HG03432 (cell line): Measurements from ENCODE around the gene IRF3.
A peak's percentile ranks its signal among the peaks of the same experiment; 100 is the strongest.

Source experiments
- ATAC-seq: cut with Tn5 transposase; IDR thresholded peaks from one replicate; pipeline ENCODE4 v1.9.1; 2021; ENCODE audit warnings: mild to moderate bottlenecking, moderate library complexity; ENCODE audit not compliant: unreplicated experiment

IRF3 gene, protein sequence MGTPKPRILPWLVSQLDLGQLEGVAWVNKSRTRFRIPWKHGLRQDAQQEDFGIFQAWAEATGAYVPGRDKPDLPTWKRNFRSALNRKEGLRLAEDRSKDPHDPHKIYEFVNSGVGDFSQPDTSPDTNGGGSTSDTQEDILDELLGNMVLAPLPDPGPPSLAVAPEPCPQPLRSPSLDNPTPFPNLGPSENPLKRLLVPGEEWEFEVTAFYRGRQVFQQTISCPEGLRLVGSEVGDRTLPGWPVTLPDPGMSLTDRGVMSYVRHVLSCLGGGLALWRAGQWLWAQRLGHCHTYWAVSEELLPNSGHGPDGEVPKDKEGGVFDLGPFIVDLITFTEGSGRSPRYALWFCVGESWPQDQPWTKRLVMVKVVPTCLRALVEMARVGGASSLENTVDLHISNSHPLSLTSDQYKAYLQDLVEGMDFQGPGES

DNA sequence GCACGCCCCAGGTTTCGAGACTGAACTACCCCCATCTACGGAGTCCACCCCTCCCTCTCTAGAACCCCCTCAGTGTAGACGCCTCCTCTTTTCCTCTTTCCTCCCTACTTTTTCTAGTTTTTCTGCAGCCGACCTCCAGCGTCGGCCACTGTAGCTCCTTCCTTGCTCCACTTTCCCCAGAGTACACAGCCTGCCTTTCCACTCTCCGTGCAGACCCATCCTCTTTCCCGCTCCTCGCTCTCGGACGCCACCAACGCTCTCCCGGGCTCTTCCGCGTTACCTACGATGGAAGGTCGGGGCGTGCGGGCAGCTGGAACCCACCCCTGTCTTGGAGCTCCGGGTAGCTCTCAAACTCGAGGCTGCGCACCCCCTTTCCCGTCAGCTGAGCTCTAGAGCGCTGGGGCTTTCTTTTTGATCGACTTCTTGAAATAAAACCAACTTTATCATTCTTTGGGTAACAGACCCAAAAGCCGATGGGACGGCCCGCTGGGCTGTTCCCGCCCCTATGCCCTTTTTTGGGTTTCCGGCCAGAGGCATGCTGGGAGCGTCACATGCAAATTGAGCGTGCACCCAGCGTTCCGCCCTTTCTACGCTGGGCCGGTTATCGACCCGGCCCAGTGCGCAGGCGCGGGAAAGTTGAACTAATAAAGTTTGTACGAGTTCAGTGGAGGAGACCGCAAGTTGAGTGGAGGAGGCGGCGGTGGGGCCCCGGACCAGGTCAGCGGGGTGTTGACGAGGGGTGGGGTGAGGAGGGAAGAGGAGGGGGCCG lies at the start of gene IRF3, which contains the start of gene BCL2L12:
Gene IRF3 (minus strand): TSS at position 507 of the 769 bp plus-strand sequence. CDS start 1,019 bp downstream, outside the sequence.
Gene BCL2L12 (plus strand): TSS at position 583 of the 769 bp plus-strand sequence. CDS start 760 bp downstream, outside the sequence.
- peak; percentile 71 for ATAC-seq

DNA sequence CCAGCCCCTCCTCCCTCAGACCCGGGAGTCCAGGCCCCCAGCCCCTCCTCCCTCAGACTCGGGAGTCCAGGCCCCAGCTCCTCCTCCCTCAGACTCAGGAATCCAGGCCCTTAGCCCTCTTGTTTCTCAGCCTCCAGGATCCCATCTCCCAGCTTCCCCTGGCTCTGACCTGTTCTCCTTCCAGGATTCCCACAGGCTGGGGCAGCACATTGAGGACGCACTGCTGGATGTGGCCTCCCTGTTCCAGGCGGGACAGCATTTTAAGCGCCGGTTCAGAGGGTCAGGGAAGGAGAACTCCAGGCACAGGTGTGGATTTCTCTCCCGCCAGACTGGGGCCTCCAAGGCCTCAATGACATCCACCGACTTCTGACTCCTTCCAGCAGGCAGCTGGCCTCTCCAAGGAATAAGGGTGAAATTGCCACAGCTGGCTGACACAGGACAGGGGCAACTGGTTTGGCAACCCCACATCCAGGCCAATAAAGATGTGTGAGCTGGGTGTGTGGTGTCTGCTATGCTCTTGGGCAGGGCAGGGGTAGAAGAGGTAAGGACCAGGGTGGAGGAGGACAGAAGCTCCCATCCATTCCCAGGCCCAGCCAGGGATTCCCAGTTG lies 47.7 kb upstream of the IRF3 start:
- ATAC-seq, result no peak

DNA sequence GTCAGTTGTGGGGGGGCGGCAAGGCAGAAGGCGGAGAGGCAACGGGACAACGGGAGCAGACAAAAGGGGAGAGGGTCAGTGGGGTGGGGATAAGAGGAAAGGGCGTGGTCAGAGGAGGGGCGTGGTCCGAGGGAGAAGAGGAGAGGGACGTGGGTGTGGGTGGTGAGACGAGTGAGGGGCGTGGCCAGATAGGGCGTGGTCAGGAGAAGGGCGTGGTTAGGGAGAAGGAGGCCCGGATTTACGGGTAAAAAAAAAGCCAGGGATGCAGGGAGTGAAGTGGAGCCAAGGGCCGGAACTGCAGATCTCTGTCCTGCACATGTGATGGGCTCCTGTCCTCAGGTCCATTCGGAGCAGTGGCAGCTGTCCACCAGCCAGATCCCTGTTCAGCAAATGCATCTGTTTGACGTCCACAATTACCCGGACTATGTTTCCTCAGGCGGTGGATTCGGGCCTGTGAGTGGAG lies 46.8 kb upstream of the IRF3 start:
- ATAC-seq, result no peak

DNA sequence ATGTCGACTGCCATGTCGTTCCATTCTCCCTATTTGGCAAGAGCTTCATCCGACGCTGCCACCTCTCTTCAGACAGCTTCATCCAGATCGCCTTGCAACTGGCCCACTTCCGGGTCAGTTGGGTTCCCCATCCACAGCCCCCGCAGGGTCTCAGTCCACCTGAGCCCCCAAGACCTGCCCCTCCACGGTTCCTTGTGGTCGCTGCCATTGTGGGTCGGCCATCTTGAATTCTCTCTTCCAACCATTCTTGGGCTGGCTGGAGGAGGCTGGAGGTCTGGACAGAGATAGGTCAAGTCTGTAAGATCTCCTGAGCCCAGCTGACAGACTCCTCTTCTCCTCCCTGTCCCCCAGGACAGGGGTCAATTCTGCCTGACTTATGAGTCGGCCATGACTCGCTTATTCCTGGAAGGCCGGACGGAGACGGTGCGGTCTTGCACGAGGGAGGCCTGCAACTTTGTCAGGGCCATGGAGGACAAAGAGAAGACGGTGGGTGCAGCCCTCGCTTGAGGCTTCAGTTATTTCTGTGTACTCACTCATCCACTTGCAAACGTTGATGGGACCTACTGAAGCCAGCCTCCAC lies 44.8 kb upstream of the IRF3 start:
- ATAC-seq, result no peak

DNA sequence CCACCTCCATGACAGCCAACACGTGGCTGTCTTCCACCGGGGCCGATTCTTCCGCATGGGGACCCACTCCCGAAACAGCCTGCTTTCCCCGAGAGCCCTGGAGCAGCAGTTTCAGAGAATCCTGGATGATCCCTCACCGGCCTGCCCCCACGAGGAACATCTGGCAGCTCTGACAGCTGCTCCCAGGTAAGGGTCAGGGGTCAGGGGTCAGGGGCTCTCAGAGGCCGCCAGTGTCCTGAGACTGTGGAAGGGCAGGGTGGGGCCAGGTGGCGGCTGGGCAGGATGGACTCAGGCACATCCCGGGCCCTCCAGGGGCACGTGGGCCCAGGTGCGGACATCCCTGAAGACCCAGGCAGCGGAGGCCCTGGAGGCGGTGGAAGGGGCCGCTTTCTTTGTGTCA lies 40.3 kb upstream of the IRF3 start:
- no peak for ATAC-seq

DNA sequence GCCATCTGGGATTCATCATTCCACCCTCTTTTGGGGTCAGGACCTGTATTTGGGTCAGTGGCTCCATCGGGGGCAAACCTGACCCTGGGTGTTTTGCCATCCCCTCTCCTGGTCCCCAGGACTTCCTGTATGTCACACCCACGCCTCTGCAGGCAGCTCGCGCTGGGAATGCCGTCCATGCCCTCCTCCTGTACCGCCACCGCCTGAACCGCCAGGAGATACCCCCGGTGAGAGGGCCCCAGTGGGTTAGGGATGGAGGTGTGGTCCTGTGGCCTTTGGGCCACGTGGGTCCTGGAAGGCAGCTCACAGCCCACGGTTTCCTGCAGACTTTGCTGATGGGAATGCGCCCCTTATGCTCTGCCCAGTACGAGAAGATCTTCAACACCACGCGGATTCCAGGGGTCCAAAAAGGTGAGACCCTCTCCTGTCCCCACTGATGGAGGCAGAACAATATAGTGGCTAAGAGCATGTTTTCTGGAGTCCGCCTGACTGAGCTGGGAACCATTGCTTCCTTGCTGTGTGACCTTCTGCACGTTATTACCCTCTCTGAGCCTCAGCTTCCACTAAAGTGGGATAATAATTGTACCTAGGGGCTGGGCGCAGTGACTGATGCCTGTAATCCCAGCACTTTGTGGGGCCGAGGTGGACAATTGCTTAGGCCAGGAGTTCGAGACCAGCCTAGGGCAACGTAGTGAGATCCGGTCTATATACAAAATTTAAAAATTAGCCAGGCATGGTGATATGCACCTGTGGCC lies 39.4 kb upstream of the IRF3 start:
- ATAC-seq, result no peak

DNA sequence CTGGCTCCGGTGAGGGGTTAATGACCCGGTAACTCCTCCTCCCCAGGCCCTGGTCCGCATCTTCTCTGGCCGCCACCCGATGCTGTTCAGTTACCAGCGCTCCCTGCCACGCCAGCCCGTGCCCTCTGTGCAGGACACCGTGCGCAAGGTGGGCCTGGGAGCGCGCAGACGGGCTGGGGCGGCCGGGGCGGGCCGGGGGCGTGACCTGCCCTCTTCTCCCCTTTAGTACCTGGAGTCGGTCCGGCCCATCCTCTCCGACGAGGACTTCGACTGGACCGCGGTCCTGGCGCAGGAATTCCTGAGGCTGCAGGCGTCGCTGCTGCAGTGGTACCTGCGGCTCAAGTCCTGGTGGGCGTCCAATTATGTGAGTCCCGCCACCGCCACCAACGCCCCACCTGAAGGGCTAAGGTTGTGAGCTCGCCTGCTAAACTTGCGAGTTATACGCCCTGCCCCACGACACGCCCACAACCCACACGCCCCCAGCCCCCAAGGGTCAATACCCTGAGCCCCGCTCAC lies 35.7 kb upstream of the IRF3 start:
- ATAC-seq, result no peak

DNA sequence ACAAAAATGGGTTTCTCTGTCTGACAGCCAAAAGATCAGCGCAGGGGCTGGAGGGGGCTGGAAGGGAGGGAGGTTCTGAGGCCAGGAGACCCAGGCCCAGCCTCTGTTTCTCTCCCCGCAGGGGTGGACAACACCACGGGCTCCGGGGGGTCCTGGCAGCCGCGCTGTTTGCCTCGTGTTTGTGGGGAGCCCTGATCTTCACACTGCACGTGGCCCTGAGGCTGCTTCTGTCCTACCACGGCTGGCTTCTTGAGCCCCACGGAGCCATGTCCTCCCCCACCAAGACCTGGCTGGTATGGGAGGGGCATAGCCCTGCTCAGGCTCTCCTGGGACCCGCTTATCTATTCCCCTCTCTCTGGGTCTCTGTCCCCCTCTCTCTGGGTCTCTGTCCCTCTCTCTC lies 34.9 kb upstream of the IRF3 start:
- ATAC-seq, result no peak

DNA sequence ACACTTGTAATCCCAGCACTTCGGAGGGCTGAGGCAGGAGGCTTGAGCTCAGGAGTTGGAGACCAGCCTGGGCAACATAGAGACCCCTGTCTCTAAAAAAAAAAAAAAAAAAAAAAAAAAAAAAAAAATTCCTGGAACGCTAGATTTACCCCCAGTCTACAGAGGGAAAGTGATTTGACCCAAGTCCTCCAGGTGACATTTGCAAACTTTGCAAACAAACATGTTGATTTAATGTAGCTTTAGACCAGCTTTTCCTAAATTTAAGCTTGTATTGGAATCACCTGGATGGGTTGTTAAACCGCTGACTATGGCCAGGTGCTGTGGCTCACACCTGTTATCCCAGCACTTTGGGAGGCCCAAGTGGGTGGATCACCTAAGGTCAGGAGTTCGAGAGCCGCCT lies 33.7 kb upstream of the IRF3 start:
- no peak for ATAC-seq

DNA sequence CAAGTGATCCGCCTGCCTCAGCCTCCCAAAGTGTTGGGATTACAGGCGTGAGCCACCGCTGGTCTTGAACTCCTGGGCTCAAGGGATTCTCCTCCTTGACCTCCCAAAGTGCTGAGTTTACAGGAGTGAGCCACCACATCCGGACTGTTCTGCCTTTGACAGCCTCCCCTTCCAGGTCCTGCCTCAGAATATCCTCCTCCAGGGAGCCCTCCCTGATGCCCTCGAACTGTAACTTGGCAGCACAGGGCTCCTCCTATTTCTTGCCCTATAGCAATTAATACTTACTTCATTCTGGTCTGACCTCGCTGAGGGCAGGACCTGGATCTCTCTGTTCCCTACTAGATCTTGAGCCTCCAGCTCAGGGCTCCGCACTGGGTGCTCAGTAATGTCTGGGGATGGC lies 31.2 kb upstream of the IRF3 start:
- no peak for ATAC-seq

DNA sequence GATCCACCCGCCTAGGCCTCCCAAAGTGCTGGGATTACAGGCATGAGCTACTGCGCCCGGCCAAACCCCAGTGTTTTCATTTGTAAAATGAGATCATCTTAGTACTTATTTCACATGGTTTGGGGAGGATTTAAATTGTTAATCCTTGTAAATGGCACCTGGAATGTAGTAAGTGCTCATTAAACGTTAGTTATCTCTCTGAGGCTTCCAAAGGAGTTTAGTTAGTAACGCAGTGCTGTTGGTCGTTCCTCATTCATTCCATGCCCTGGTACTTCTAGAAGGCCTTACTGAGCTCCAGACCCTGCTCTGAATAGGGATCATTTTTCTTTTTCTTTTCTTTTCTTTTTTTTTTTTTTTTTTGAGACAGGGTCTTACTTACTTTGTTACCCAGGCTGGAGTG lies 30.5 kb upstream of the IRF3 start:
- ATAC-seq, result no peak

DNA sequence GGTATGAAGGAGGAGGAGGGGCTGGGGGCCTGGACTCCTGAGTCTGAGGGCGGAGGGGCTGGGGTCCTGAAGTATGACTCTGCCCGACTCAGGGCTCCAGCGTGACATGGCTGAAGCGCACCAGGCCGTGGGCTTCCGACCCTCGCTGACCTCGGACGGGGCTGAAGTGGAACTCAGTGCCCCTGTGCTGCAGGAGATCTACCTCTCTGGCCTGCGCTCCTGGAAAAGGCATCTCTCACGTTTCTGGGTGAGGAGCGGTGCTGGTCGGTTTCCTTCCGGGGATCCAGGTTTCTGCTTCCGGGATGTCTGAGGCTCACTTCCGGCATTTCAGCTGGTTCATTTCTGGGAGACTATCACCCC lies 26.5 kb upstream of the IRF3 start:
- no peak for ATAC-seq

DNA sequence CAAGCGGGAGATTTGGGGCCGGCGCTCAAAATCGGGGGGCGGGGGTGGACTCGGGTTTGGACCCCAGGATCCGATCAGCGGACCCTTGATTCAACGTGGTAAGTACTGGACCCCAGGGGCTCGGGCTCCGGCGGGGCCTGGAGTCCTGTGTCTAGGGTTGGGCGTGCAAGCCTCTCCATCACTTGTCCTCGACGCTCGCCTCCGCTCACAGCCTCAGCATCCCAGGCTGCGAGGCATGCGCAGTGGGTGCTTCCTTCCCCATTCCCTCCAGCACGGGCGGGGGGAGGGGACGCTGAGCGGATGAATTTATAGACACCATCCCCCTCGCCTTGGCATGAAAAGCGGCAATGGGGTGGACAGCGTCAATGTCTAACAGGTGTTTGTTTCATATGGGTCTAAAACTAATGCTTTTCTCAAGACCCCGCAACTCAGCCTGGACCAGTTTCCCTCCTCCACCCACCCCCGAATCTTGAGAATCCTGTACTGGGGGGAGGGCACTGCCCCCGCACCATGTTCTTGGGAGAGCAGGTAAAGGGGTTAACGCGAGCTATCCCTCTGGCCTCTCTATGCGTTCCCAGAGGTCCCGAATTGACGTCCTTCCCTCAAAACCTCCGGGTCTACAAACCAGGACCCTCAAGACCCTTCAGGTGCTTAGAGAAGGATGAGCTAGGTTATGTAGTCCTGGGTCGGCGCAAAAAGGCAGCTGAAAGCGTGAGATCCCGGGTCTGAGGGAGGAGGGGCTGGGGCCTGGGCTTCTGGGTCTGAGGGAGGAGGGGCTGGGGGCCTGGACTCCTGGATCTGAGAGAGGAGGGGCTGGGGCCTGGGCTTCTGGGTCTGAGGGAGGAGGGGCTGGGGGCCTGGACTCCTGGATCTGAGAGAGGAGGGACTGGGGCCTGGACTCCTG lies 25.8 kb upstream of the IRF3 start:
- ATAC-seq, result no peak

DNA sequence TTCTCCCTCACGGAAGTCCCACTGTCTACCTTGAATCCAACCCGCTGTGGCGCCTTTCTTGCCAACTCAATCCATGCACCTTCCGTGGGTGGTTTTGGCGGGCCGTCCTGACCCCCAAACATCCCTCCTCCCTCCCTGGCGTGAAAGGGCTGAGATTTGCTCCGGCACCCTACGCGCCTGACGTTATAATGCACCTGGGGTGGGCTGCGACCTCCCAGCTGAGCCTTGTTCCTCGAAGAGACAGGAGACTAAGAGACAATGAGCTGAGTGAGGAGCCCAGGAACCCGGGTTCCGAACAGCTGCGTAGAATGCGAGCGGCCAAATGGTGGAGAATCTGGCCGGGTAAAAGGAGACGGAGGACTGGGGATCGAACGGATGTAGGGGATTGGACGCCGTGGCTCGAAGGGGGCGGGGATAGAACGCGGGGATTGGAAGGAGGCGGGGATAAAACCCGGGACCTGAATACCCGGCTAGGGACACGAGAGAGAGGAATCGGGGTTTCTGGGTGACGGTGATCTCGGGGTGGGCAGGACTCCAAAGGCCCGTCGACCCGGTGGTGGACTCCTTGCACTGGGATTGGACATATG lies 25.1 kb upstream of the IRF3 start, which contains the start of gene CPT1C:
Gene CPT1C (plus strand): TSS at position 461 of the 587 bp plus-strand sequence. CDS start 1,137 bp downstream, outside the sequence.
- no peak for ATAC-seq

DNA sequence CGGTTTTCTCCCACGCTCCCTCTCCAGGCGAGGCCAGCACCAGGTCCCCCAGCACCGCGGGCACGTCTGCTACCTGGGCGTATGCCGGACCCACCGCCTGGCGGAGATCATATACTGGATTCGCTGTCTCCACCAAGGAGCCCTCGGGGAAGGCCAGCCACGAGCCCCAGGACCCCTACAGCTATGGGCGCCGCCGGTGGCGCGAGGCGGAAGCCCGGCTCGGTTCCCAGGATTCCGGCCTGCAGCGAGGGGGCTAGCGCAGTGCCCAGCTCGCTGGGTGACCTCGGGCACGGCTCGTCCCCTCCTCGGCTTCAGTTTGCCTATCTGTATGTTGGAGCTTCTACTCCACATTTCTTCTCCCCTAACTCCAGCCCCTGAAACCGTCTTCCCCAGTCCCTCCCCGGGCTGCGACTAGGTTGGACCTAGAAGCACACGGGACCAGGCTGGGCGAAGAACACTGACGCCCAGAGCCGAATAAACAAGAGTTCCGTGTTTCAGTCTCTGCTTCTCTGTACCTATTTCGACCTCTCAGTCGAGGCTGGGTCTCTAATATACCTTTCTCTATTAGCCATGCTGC lies 24.5 kb upstream of the IRF3 start:
- ATAC-seq, result no peak

DNA sequence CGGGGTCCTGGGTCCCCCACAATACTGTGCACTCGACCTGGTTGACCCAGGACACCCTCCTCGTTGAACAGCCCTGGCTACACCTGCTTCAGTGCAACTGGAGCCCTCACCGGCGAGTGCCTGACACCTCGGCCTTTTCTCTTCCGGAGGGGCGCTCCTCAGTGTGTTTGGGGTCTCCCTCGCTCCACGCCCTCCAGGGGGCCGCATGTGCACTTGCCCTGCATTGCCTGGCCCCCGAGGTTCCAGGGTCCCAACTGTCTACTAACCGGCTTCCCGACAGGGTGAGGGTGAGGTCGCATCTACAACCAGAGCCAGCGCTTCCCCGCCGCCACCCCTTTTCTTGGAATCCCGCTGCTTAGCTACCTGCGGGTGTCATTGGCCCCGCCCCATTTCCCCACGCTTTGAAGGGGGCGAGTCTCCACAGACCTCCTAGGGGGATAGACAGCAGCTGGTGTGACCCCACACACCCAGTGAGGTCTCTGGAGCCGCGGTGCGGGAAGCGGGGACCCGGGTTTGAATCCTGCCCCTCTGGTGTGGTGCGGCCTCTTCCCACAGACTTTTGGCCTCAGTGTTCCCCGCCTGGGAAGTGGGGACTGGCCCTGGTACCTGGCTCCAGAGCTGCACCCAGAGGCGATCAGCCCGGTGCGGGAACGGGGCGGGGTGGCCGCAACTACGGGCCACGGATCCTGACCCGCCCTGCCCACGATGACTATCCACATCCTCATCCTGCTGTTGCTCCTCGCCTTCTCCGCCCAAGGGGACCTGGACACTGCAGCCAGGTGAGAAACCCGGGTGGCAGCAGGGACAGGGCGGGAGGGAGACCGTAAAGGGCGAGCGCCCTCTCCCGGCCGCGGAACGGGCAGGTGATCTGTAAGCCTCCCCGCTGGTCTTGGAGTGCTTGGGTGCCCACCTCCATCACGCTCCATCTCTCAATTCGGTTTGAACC lies 23.7 kb upstream of the IRF3 start, which contains the start of gene ADM5:
Gene ADM5 (plus strand): TSS at position 462 of the 946 bp plus-strand sequence. CDS start 244 bp downstream, at position 706.
- ATAC-seq, result no peak

DNA sequence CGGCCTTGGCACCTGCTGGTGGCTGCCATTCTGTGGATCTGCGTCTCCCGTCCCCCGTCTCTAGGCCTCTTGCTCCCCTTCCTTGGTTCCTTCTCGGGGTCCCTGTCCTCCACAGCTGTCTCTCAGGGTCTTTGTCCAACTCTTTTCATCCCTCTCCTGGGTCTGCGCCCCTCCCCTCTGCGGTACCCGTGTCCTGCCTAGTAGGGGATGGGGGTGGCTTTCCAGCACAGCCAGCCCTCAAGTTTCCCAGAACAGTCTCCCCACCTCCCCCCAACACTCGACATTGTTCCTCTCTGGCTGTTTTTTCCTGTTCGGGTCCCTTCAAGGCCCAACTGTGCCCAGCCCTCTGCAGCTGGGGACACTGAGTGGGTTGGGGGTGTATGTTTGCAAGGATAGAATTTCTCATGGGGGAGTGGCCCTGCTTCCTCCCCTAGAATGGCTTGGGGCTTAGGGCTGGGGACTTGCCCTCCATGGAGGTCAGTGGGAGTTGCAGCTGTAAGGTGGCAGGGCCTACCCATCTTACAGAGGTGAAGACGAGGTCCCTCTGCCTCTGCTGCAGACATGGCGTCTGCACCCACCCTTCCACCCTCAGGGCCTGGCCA lies 23.0 kb upstream of the IRF3 start:
- no peak for ATAC-seq
